GM19467 (cell line): ENCODE measurements around the gene TSPAN32.
"Not testable (repeated sequence)": the region's sequence is repeated elsewhere in the genome, so short reads cannot be mapped to it uniquely, and the experiment has no call there.

ENCODE experiments used
- ATAC-seq: cut with Tn5 transposase; IDR thresholded peaks from one replicate; pipeline ENCODE4 v1.9.1; 2021; ENCODE audit warnings: mild to moderate bottlenecking, moderate library complexity; ENCODE audit not compliant: unreplicated experiment

TSPAN32 gene

GRCh38 chr11:2362414-2362813 is 60.6 kb downstream of the TSPAN32 start:
- ATAC-seq, result no peak

- no peak for ATAC-seq
Measured at GRCh38 chr11:2363130-2363529, 61.3 kb downstream of the TSPAN32 start.

GRCh38 chr11:2363577-2364370 is 62.0 kb downstream of the TSPAN32 start:
- ATAC-seq, result no peak

- ATAC-seq, result not testable (repeated sequence)
Measured at GRCh38 chr11:2364386-2364785, 62.6 kb downstream of the TSPAN32 start.

GRCh38 chr11:2365571-2366210 is 63.9 kb downstream of the TSPAN32 start:
- ATAC-seq, result no peak

- no peak for ATAC-seq
Measured at GRCh38 chr11:2366276-2366675, 64.5 kb downstream of the TSPAN32 start.

- no peak for ATAC-seq
Measured at GRCh38 chr11:2366733-2367132, 64.9 kb downstream of the TSPAN32 start.

- no peak for ATAC-seq
Measured at GRCh38 chr11:2367266-2368160, 65.7 kb downstream of the TSPAN32 start.
